CD4-positive, alpha-beta T cell treated with Interleukin-17A for 1 hour (primary cell): ENCODE results near the gene ATP6V0E1.
"Not testable (repeated sequence)": the region's sequence is repeated elsewhere in the genome, so short reads cannot be mapped to it uniquely, and the experiment has no call there.

ENCODE experiments used
- DNase-seq: peaks from one replicate; pipeline ENCODE4 v3.0.0-alpha.2; 2020

ATP6V0E1 gene

GRCh38 chr5:173041881-173042762 is 58.6 kb downstream of the ATP6V0E1 start:
- DNase-seq, result no peak

- no peak for DNase-seq
These were observed 59.2 kb downstream of the ATP6V0E1 start for GRCh38 chr5:173042763-173043107.

GRCh38 chr5:173045474-173045873 is 61.9 kb downstream of the ATP6V0E1 start:
- no peak for DNase-seq

- not testable (repeated sequence) for DNase-seq
These were observed 63.7 kb downstream of the ATP6V0E1 start for GRCh38 chr5:173047096-173047837.

- DNase-seq, result no peak
These were observed 64.2 kb downstream of the ATP6V0E1 start for GRCh38 chr5:173047838-173048105.

GRCh38 chr5:173050791-173051190 is 67.2 kb downstream of the ATP6V0E1 start:
- DNase-seq, result no peak

- DNase-seq, result no peak
These were observed 68.2 kb downstream of the ATP6V0E1 start for GRCh38 chr5:173051746-173052145.

GRCh38 chr5:173053041-173053440 is 69.5 kb downstream of the ATP6V0E1 start:
- DNase-seq, result no peak

- no peak for DNase-seq
These were observed 71.6 kb downstream of the ATP6V0E1 start for GRCh38 chr5:173055042-173055721.

- no peak for DNase-seq
These were observed 72.1 kb downstream of the ATP6V0E1 start for GRCh38 chr5:173055722-173055982.

- peak; percentile 97 for DNase-seq
These were observed 72.6 kb downstream of the ATP6V0E1 start, which contains the start of gene CREBRF for GRCh38 chr5:173055983-173056782. TSS of gene CREBRF (plus strand) at chr5:173056352. CDS start at chr5:173080776, 24,424 bp downstream.

- DNase-seq, result no peak
These were observed 73.2 kb downstream of the ATP6V0E1 start for GRCh38 chr5:173056783-173057061.

- DNase-seq, result peak; percentile 98
These were observed 73.7 kb downstream of the ATP6V0E1 start for GRCh38 chr5:173057062-173057924.

- no peak for DNase-seq
These were observed 78.6 kb downstream of the ATP6V0E1 start for GRCh38 chr5:173062141-173062540.

GRCh38 chr5:173065155-173065554 is 81.6 kb downstream of the ATP6V0E1 start:
- DNase-seq, result no peak

GRCh38 chr5:173069671-173070070 is 86.1 kb downstream of the ATP6V0E1 start:
- DNase-seq, result no peak

- no peak for DNase-seq
These were observed 91.7 kb downstream of the ATP6V0E1 start for GRCh38 chr5:173075137-173075843.

- no peak for DNase-seq
These were observed 92.4 kb downstream of the ATP6V0E1 start for GRCh38 chr5:173075970-173076369.

GRCh38 chr5:173076471-173076870 is 92.9 kb downstream of the ATP6V0E1 start:
- DNase-seq, result not testable (repeated sequence)

- DNase-seq, result no peak
These were observed 95.3 kb downstream of the ATP6V0E1 start for GRCh38 chr5:173078878-173079277.
